Fibroblast of lung (primary cell): ENCODE data around the gene RABGAP1L.

ENCODE experiments used
- EZH2 ChIP-seq: IDR thresholded peaks from 2 replicates; pipeline ENCODE4 v1.5.1; 2012; ENCODE audit warnings: low read length, control low read depth, mild to moderate bottlenecking; ENCODE audit errors: missing control alignments
- TF ChIP-seq, protein P1 (sequence below), 2 donors: IDR thresholded peaks in 1 of 2; conservative IDR thresholded peaks in 1 of 2; 1 replicate in 1 of 2; 2 replicates in 1 of 2; pipeline ENCODE4 v1.5.1; 2011 to 2012; ENCODE audit warnings: low read length in 2 of 2, control low read depth in 1 of 2, inconsistent platforms in 1 of 2, low read depth in 1 of 2, mild to moderate bottlenecking in 1 of 2

DNA sequence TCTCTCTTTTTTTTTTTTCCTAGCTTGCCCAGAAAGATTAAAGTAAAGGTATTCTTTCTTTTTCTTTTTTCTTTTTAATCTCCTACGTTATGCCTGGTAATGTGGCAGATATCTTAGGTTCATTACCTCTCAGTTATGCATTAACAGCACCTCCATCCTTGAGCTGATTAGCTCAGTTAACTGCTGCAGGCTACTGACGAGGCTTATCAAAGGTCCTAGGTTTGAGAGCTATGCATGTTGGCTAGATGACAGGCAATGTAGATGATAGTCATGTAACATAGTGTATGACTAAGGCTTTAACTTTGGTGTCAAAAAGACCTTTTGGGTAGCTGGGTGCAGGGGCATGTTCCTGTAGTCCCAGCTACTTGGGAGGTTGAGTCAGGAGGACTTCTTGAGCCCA, 786.7 kb downstream of the RABGAP1L start:
- TF ChIP-seq, protein P1, sequence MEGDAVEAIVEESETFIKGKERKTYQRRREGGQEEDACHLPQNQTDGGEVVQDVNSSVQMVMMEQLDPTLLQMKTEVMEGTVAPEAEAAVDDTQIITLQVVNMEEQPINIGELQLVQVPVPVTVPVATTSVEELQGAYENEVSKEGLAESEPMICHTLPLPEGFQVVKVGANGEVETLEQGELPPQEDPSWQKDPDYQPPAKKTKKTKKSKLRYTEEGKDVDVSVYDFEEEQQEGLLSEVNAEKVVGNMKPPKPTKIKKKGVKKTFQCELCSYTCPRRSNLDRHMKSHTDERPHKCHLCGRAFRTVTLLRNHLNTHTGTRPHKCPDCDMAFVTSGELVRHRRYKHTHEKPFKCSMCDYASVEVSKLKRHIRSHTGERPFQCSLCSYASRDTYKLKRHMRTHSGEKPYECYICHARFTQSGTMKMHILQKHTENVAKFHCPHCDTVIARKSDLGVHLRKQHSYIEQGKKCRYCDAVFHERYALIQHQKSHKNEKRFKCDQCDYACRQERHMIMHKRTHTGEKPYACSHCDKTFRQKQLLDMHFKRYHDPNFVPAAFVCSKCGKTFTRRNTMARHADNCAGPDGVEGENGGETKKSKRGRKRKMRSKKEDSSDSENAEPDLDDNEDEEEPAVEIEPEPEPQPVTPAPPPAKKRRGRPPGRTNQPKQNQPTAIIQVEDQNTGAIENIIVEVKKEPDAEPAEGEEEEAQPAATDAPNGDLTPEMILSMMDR (conservative IDR thresholded peaks at IDR 0.05 in 1 of 2, IDR thresholded peaks at IDR 0.05 in 1 of 2; ENCODE audit: low read depth in 1 of 2, low read length in 2 of 2), result no peak
- no peak for TF ChIP-seq EZH2
